SU-DHL-6 (cell line): ENCODE results near the gene CRYBA4.

Experiments
- EZH2phosphoT487 ChIP-seq: fragments of 200-600 bp; sonication (generic), shearing (Covaris generic); conservative IDR thresholded peaks from 2 replicates; pipeline ENCODE4 v1.6.1; 2018; ENCODE audit warnings: mild to moderate bottlenecking, antibody characterized with exemption, low read length, moderate library complexity, mixed read lengths
- TF ChIP-seq, protein P1 (sequence below): fragments of 200-600 bp; sonication (generic); IDR thresholded peaks from one replicate; pipeline ENCODE4 v1.5.1; 2017; ENCODE audit warnings: antibody characterized with exemption, mild to moderate bottlenecking, low read length, moderate library complexity; ENCODE audit not compliant: insufficient read depth, poor library complexity, severe bottlenecking

DNA sequence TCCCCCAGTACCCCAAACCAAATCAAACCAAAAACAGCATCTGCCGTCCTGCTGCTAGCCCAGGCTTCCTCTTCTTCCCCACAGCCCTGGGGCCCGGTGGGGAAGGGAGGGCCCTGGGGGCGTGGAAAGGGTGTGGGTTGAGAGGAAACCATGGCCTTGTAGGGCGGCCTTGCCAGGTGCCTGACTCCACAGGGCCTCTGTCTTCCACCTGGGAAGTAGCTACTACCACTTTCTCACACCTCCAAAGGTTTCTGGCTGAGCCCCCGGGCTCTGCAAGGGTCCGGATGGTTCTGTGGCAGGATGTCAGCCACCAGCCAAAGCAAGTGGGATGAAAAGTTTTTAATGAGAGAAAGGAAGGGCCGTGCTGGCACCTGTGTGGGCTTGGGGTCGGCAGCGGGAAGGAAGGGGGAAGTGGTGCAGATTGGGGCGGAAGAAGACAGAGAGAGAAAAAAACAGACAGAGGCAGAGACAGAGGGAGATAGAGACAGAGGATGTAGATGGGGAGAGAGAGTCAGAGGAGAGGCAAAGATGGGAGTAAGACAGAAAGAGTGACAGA, 42.4 kb upstream of the CRYBA4 start:
- no peak for TF ChIP-seq EZH2phosphoT487
- TF ChIP-seq, protein P1, sequence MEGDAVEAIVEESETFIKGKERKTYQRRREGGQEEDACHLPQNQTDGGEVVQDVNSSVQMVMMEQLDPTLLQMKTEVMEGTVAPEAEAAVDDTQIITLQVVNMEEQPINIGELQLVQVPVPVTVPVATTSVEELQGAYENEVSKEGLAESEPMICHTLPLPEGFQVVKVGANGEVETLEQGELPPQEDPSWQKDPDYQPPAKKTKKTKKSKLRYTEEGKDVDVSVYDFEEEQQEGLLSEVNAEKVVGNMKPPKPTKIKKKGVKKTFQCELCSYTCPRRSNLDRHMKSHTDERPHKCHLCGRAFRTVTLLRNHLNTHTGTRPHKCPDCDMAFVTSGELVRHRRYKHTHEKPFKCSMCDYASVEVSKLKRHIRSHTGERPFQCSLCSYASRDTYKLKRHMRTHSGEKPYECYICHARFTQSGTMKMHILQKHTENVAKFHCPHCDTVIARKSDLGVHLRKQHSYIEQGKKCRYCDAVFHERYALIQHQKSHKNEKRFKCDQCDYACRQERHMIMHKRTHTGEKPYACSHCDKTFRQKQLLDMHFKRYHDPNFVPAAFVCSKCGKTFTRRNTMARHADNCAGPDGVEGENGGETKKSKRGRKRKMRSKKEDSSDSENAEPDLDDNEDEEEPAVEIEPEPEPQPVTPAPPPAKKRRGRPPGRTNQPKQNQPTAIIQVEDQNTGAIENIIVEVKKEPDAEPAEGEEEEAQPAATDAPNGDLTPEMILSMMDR, result no peak
